ENCODE data around the gene MKRN2. TPM values are rescaled to one million over a fixed set of nuclear protein-coding genes. Genes with fewer than 3 reads are reported as not detected.
A peak's percentile ranks its signal among the peaks of the same experiment; 100 is the strongest.

The MKRN2 gene
- total RNA-seq, 6 experiments from 2014 or later = 8.8 to 12.8 (median 10.9) TPM

DNA sequence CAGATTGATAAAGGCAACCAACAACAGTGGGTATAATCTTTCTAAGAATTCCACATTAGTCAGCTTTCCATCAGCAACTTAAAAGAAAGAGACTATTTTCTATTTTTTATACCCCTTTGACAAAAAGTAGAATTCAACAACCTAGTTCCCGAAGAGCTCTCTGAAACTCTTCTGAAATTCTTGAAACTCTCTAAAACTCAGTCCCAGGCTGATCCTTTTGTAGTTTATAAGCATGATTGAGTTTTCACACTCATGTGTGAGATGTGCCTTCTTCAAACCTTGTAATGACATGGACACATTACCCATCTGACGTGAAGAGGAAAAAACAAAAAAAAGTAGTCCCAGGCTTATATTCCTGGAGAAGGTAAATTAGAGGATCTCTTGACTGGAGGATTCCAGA, 75.6 kb downstream of the MKRN2 start:
- no peak for TF ChIP-seq POLR2A (IDR thresholded peaks at IDR 0.05)
- TF ChIP-seq, protein P1, sequence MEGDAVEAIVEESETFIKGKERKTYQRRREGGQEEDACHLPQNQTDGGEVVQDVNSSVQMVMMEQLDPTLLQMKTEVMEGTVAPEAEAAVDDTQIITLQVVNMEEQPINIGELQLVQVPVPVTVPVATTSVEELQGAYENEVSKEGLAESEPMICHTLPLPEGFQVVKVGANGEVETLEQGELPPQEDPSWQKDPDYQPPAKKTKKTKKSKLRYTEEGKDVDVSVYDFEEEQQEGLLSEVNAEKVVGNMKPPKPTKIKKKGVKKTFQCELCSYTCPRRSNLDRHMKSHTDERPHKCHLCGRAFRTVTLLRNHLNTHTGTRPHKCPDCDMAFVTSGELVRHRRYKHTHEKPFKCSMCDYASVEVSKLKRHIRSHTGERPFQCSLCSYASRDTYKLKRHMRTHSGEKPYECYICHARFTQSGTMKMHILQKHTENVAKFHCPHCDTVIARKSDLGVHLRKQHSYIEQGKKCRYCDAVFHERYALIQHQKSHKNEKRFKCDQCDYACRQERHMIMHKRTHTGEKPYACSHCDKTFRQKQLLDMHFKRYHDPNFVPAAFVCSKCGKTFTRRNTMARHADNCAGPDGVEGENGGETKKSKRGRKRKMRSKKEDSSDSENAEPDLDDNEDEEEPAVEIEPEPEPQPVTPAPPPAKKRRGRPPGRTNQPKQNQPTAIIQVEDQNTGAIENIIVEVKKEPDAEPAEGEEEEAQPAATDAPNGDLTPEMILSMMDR (IDR thresholded peaks at IDR 0.05) = no peak
- no peak overlapping the region for H3K4me3 ChIP-seq
- intact Hi-C loops (cut with DNase I) = no loop called here
- no peaks in the 10 kb centered on the region for H3K36me3 ChIP-seq
- peak overlapping the region in 1 of 3 donors; percentile 27 for H3K27ac ChIP-seq
- 84% methylated on average over 2 of the region's 2 CpGs for WGBS (ENCODE audit: insufficient coverage, low coverage, low lambda C conversion rate, missing lambda C conversion rate)
- ATAC-seq (no peak), DNase-seq (no peak)
- peaks cover 0 to 33% (median 7%) of the 10 kb centered on the region in 4 donors for H3K4me1 ChIP-seq
- H3K9me3 ChIP-seq = no peaks in the 10 kb centered on the region
- no peaks in the 10 kb centered on the region for H3K27me3 ChIP-seq

DNA sequence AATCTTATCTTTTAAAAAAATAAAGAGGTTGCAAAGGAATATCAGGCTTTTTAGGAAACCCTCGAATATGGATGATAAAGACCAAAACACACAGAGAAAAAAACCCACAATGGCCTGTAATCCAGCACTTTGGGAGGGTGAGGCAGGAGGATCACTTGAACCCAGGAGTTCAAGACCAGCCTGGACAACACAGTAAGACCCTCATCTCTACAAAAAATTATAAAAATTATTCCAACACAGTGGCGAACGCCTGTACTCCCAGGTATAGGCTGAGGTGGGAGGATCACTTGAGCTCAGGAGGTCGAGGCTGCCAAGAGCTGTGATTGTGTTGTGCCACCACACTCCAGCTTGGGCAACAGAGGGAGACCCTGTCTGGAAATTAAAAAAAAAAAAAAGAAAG, 76.2 kb downstream of the MKRN2 start:
- DNase-seq (no peak), ATAC-seq (no peak)
- intact Hi-C loops (cut with DNase I) = no loop called here
- H3K27me3 ChIP-seq = no peaks in the 10 kb centered on the region
- no peaks in the 10 kb centered on the region for H3K36me3 ChIP-seq
- TF ChIP-seq, protein P1 (IDR thresholded peaks at IDR 0.05) = no peak
- no peak for TF ChIP-seq POLR2A (IDR thresholded peaks at IDR 0.05)
- WGBS (ENCODE audit: insufficient coverage, low coverage, low lambda C conversion rate, missing lambda C conversion rate) = 79% methylated on average over 4 of the region's 4 CpGs
- H3K4me3 ChIP-seq = no peak overlapping the region
- H3K27ac ChIP-seq = no peak overlapping the region
- H3K4me1 ChIP-seq = peaks cover 0 to 36% (median 7%) of the 10 kb centered on the region in 4 donors
- no peaks in the 10 kb centered on the region for H3K9me3 ChIP-seq

Small RNA genes within 50 kb of the gene (small RNA-seq; reads per million reads assigned to genes)
- 0 reads per million in 2 experiments for gene RF00017
- 0.48 to 0.65 reads per million in 2 experiments for gene RNA5SP123
- 0 reads per million in 2 experiments for gene RNU6-377P

Other genes starting within 250 kb of the MKRN2 start
- gene TSEN2, start 72.6 kb upstream of the MKRN2 start, total RNA-seq = 1 to 10 TPM; 4.7 to 9.2 (median 6.4) TPM
- gene MKRN2OS, start 11.6 kb upstream of the MKRN2 start, total RNA-seq = under 1 TPM in 1 of 6 experiments, not detected in 5; 0.31 TPM
- 10 to 100 TPM; 55.7 to 72.8 (median 60.4) TPM for gene RAF1, start 107.0 kb downstream of the MKRN2 start, total RNA-seq
- 1 to 10 TPM in 1 of 6 experiments, under 1 TPM in 2, not detected in 3; 0.35 to 1.1 (median 0.51) TPM for gene TMEM40, start 202.2 kb downstream of the MKRN2 start, total RNA-seq
- 1 to 10 TPM in 2 of 6 experiments, under 1 TPM in 4; 0.61 to 4.4 (median 0.77) TPM for gene CAND2, start 239.6 kb downstream of the MKRN2 start, total RNA-seq

Data from right lobe of liver (tissue), 6 donors.